Small intestine (tissue), 7 donors: ENCODE results near the gene SCGB2A2. TPM values are rescaled to one million over a fixed set of nuclear protein-coding genes. Genes with fewer than 3 reads are reported as not detected.
A peak's percentile ranks its signal among the peaks of the same experiment; 100 is the strongest.

ENCODE experiments used
- DNase-seq, 2 donors: peaks; one replicate each; pipeline versions ENCODE4 v3.0.0 to v3.0.0-alpha.2; 2013
- FAIRE-seq: peaks from 2 replicates; lab custom pipeline; 2012; peaks lifted over from hg19 to GRCh38; lab: Jason Lieb, UNC
- H3K27ac ChIP-seq, 3 donors: one replicate each; pipeline ENCODE4 v1.5.1; 2013; ENCODE audit warnings: low read length in 2 of 3, mild to moderate bottlenecking in 2 of 3, control low read depth in 1 of 3, inconsistent platforms in 1 of 3, low read depth in 1 of 3, moderate library complexity in 1 of 3
- H3K27me3 ChIP-seq, 3 donors: one replicate each; pipeline ENCODE4 v1.6.1; 2013; ENCODE audit warnings: low read length in 3 of 3, inconsistent platforms in 1 of 3; ENCODE audit not compliant: control insufficient read depth in 3 of 3, insufficient read depth in 3 of 3
- H3K36me3 ChIP-seq, 3 donors: one replicate each; pipeline ENCODE4 v1.6.1; 2013; ENCODE audit warnings: low read length in 3 of 3, inconsistent platforms in 1 of 3, low read depth in 1 of 3, mild to moderate bottlenecking in 1 of 3, moderate library complexity in 1 of 3; ENCODE audit not compliant: control insufficient read depth in 3 of 3, insufficient read depth in 2 of 3
- H3K4me1 ChIP-seq, 3 donors: one replicate each; pipeline ENCODE4 v1.6.1; 2013; ENCODE audit warnings: low read length in 2 of 3, inconsistent platforms in 1 of 3, low read depth in 1 of 3, mild to moderate bottlenecking in 1 of 3, moderate library complexity in 1 of 3; ENCODE audit not compliant: control insufficient read depth in 3 of 3, insufficient read depth in 2 of 3
- H3K4me3 ChIP-seq, 3 donors: one replicate each; pipeline ENCODE4 v1.5.1; 2013; ENCODE audit warnings: low read length in 3 of 3, control low read depth in 1 of 3, inconsistent platforms in 1 of 3, low read depth in 1 of 3, mild to moderate bottlenecking in 1 of 3, moderate library complexity in 1 of 3
- H3K9me3 ChIP-seq, 2 donors: one replicate each; pipeline ENCODE4 v1.6.1; 2013; ENCODE audit warnings: low read depth in 1 of 2, low read length in 1 of 2; ENCODE audit not compliant: control insufficient read depth in 2 of 2, insufficient read depth in 1 of 2
- whole genome bisulfite sequencing, 3 donors: extraction: QIAGEN DNeasy Blood & Tissue Kit; methylation state at CpG; one replicate each; pipeline ENCODE4 v1.1.7; 2013; 5-methylcytosine and 5-hydroxymethylcytosine counted together
- polyA plus RNA-seq, 4 donors: library from polyadenylated mRNA; stranded (reverse) in 3 of 4; unstranded in 1 of 4; fragments of 200-250 nt in 3 of 4; fragments of 120-200 nt in 1 of 4; gene quantifications; one replicate each; pipeline versions ENCODE4 v1.2.1 to v1.2.3, GENCODE V29; 2013
- donor health status: healthy with polysubstance abuse.
- donor health status: control.
- donor health status: control.
- donor health status: Bipolar disorder and iron deficiency.
- donor health status: healthy.

The SCGB2A2 gene
- polyA plus RNA-seq, 4 donors = not detected

DNA sequence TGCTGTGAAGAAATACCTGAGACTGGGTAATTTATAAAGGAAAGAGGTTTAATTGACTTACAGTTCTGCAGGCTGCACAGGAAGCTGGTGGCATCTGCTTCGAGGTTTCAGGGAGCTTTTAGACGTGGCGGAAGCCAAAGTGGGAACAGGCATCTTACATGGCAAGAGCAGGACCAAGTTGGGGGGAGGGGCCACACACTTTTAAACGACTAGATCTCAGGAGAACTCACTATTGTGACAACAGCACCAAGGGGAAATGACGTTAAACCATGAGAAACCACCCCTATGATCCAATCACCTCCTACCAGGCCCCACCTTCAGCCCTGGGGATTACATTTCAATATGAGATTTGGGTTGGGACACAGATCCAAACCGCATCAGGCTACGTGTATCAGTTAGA is 40.0 kb downstream of the SCGB2A2 start:
- WGBS, 3 donors = 45 to 51% (median 50%) methylated on average over 7 of the region's 7 CpGs
- Histone ChIP-seq H3K4me1 (no peaks in the 10 kb centered on the region), H3K27me3 (peaks cover 0 to 12% (median 0%) of the 10 kb centered on the region in 3 donors), H3K36me3 (no peaks in the 10 kb centered on the region), H3K4me3 (no peak overlapping the region), H3K27ac (no peak overlapping the region), H3K9me3 (no peaks in the 10 kb centered on the region)
- no peak for DNase-seq
- FAIRE-seq = no peak

DNA sequence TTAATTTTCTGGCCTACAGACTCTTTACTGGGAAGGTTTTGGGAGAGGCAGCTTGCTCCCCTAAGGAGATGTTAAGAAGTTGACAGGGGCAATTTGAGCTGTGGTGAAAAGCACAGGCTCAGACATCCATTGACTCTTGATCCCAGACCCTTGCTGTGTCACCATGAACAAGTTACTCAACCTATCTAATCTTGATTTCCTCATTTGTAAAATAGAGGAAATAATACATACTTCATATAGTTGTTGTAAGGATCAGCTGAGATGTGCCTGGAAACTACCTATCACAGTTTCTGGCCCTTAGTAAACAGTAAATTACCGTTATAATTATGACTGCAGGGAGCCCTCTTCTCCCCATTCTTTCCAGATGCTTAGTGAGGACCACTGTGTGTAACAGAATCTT is 45.5 kb downstream of the SCGB2A2 start:
- H3K9me3 ChIP-seq = no peaks in the 10 kb centered on the region
- no peaks in the 10 kb centered on the region for H3K4me1 ChIP-seq
- H3K36me3 ChIP-seq = no peaks in the 10 kb centered on the region
- H3K4me3 ChIP-seq = no peak overlapping the region
- FAIRE-seq (no peak), DNase-seq (no peak)
- H3K27me3 ChIP-seq = peaks cover 0 to 8% (median 2%) of the 10 kb centered on the region in 3 donors
- 71 to 84% (median 76%) methylated on average over 1 of the region's 1 CpG for WGBS, 3 donors
- no peak overlapping the region for H3K27ac ChIP-seq

DNA sequence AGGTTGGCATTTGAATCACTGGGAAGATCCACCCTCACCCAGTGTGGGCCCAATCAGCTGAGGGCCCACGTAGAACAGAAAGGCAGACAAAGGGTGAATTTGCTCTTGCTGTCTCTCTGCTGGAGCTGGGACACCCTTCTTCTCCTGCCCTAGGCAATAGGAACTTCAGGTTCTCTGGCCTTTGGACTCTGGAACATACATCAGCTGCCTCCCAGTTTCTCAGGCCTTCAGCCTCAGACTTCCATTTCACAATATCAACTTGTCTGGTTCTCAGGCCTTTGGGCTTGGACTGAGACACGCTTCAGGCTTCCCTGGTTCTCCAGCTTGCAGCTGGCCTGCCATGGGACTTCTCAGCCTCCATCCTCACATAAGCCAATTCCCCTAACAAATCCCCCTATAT is 52.6 kb downstream of the SCGB2A2 start:
- FAIRE-seq (no peak), DNase-seq (peak; percentile 73 to 85)
- Histone ChIP-seq H3K27me3 (peaks cover 0 to 2% (median 0%) of the 10 kb centered on the region in 3 donors), H3K27ac (peak overlapping the region in 1 of 3 donors; percentile 2), H3K9me3 (no peaks in the 10 kb centered on the region), H3K4me1 (peaks cover 0 to 3% (median 0%) of the 10 kb centered on the region in 3 donors), H3K4me3 (no peak overlapping the region), H3K36me3 (no peaks in the 10 kb centered on the region)
- 27 to 58% (median 30%) methylated on average over 2 of the region's 2 CpGs for WGBS, 3 donors

Other genes starting within 250 kb of the SCGB2A2 start
- gene INCENP, start 146.1 kb upstream of the SCGB2A2 start, polyA plus RNA-seq = 10 to 100 TPM in 2 of 4 donors, 1 to 10 TPM in 2; 4.5 to 24.2 (median 12.5) TPM
- not detected for gene SCGB1D1, start 79.9 kb upstream of the SCGB2A2 start, polyA plus RNA-seq
- under 1 TPM in 1 of 4 donors, not detected in 3; 0.28 TPM for gene SCGB2A1, start 61.5 kb upstream of the SCGB2A2 start, polyA plus RNA-seq
- gene SCGB1D2, start 27.9 kb upstream of the SCGB2A2 start, polyA plus RNA-seq = 1 to 10 TPM in 1 of 4 donors, not detected in 3; 4.0 TPM
- gene SCGB1D4, start 28.9 kb downstream of the SCGB2A2 start, polyA plus RNA-seq = not detected
- 10 to 100 TPM in 1 of 4 donors, 1 to 10 TPM in 3; 3.6 to 19.4 (median 5.5) TPM for gene ASRGL1, start 67.3 kb downstream of the SCGB2A2 start, polyA plus RNA-seq
- 10 to 100 TPM in 1 of 4 donors, 1 to 10 TPM in 1, not detected in 2; 4.6 to 11.2 TPM for gene SCGB1A1, start 148.9 kb downstream of the SCGB2A2 start, polyA plus RNA-seq